Measurements from ENCODE around the gene PLA2G4F. TPM values are rescaled to one million over a fixed set of nuclear protein-coding genes. Genes with fewer than 3 reads are reported as not detected.
A peak's percentile ranks its signal among the peaks of the same experiment; 100 is the strongest.

PLA2G4F gene
- total RNA-seq, 2 donors from 2014 or later, result 1.6 to 2.0 TPM

DNA sequence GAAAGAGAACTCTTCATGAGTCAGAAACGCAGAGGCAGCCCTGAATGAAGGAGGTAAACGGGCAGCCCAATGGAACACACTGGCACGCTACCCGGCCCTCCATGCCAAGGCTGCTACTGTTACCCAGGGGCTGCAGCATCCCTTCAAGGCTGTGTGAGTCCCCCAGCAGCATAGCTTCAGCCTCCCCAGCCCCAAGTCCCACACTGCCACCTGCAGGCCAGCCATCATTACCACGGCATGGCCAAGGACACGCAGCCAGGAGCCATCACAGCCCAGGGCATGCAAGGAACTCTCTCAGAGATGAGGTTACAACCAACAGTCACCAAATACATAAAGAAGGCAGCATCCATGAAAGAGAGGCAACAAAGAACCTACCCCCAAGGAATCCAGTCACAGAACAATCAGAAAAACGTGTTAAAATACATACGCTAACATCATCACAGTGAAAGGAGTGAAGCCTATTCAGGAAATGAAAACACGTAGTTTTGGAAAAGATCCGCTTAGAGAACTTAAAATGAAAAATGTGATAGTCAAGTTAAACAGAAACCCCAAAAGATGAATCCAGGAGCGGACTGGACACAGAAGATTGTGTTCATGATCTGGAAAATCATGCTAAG, 22.4 kb downstream of the PLA2G4F start:
- TF ChIP-seq, protein P1, sequence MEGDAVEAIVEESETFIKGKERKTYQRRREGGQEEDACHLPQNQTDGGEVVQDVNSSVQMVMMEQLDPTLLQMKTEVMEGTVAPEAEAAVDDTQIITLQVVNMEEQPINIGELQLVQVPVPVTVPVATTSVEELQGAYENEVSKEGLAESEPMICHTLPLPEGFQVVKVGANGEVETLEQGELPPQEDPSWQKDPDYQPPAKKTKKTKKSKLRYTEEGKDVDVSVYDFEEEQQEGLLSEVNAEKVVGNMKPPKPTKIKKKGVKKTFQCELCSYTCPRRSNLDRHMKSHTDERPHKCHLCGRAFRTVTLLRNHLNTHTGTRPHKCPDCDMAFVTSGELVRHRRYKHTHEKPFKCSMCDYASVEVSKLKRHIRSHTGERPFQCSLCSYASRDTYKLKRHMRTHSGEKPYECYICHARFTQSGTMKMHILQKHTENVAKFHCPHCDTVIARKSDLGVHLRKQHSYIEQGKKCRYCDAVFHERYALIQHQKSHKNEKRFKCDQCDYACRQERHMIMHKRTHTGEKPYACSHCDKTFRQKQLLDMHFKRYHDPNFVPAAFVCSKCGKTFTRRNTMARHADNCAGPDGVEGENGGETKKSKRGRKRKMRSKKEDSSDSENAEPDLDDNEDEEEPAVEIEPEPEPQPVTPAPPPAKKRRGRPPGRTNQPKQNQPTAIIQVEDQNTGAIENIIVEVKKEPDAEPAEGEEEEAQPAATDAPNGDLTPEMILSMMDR (IDR thresholded peaks at IDR 0.05), result peak; percentile 41 to 63 (median 54)
- no peak for TF ChIP-seq POLR2A (IDR thresholded peaks at IDR 0.05)
- Histone ChIP-seq H3K4me1 (no peaks in the 10 kb centered on the region), H3K9me3 (no peaks in the 10 kb centered on the region), H3K27me3 (no peaks in the 10 kb centered on the region), H3K27ac (no peak overlapping the region), H3K4me3 (no peak overlapping the region), H3K36me3 (replicated peaks in 1 of 2; ENCODE audit: insufficient read depth in 1 of 2, low read depth in 2 of 2) (no peaks in the 10 kb centered on the region)
- DNase-seq (peak; percentile 56 to 64 (median 60)), ATAC-seq (peak; percentile 79)
- WGBS, 2 donors, result 47 to 50% methylated on average over 11 of the region's 11 CpGs
- intact Hi-C loops (cut with DNase I), result no loop called here

DNA sequence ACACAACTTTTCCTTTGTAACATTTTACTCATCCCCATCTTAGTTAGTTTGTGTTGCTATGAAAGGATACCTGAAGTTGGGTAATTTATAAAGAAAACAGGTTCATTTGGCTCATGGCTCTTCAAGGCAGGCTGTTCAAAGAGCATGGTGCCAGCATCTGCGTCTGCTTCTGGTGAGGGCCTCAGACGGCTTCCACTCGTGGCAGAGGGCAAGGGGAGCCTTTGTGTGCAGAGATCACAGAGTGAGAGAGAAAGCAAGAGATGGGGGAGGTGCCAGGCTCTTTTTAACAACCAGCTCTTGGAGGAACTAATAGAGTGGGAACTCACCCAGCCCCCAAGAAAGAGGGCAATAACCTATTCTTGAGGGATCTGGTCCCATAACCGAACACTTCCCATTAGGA, 23.1 kb downstream of the PLA2G4F start:
- intact Hi-C loops (cut with DNase I), result no loop called here
- 90 to 91% methylated on average over 4 of the region's 4 CpGs for WGBS, 2 donors
- Histone ChIP-seq H3K27me3 (no peaks in the 10 kb centered on the region), H3K4me1 (no peaks in the 10 kb centered on the region), H3K9me3 (no peaks in the 10 kb centered on the region), H3K27ac (no peak overlapping the region), H3K36me3 (replicated peaks in 1 of 2; ENCODE audit: insufficient read depth in 1 of 2, low read depth in 2 of 2) (no peaks in the 10 kb centered on the region), H3K4me3 (no peak overlapping the region)
- TF ChIP-seq, protein P1 (IDR thresholded peaks at IDR 0.05), result no peak
- no peak for TF ChIP-seq POLR2A (IDR thresholded peaks at IDR 0.05)
- ATAC-seq (no peak), DNase-seq (no peak)

- no peak for ATAC-seq
- WGBS, 2 donors, result 63 to 76% methylated on average over 8 to 9 of the region's 9 CpGs
- Histone ChIP-seq H3K36me3 (replicated peaks in 1 of 2; ENCODE audit: insufficient read depth in 1 of 2, low read depth in 2 of 2) (no peaks in the 10 kb centered on the region), H3K4me3 (no peak overlapping the region), H3K27me3 (no peaks in the 10 kb centered on the region), H3K4me1 (no peaks in the 10 kb centered on the region), H3K9me3 (no peaks in the 10 kb centered on the region), H3K27ac (no peak overlapping the region)
- DNase-seq, result peak in 2 of 4 donors; percentile 16 to 36
- no peak for TF ChIP-seq POLR2A (IDR thresholded peaks at IDR 0.05)
- TF ChIP-seq, protein P1 (IDR thresholded peaks at IDR 0.05), result no peak
- intact Hi-C loops (cut with DNase I), result no loop called here
Observed at GRCh38 chr15:42131826-42132806, 24.3 kb downstream of the PLA2G4F start.

DNA sequence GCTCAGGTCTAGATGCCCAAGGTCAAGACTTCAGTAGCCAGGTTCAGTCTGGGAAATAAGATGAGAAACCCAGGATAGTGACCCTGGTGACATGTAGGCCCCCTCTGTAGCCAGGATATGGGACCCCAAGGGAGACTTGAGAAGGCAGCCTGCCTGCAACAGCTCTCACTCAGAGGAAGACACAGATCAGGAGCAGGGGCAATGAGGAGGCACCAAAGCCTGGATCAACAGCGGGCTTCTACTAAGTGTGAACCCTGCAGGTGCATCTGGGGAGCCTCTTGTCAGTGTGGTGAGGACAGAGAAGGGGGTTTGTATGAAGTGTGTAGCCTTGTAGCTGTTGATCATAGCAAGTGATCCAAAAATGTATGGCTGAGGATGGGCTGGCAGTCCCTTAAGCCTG, 25.4 kb downstream of the PLA2G4F start:
- TF ChIP-seq POLR2A (IDR thresholded peaks at IDR 0.05), result no peak
- TF ChIP-seq, protein P1 (IDR thresholded peaks at IDR 0.05), result no peak
- no peaks in the 10 kb centered on the region for H3K36me3 ChIP-seq (replicated peaks in 1 of 2; ENCODE audit: insufficient read depth in 1 of 2, low read depth in 2 of 2)
- DNase-seq (no peak), ATAC-seq (no peak)
- H3K4me1 ChIP-seq, result no peaks in the 10 kb centered on the region
- WGBS, 2 donors, result 88% methylated on average over 1 of the region's 1 CpG
- H3K4me3 ChIP-seq, result no peak overlapping the region
- no peaks in the 10 kb centered on the region for H3K27me3 ChIP-seq
- intact Hi-C loops (cut with DNase I), result no loop called here
- no peaks in the 10 kb centered on the region for H3K9me3 ChIP-seq
- H3K27ac ChIP-seq, result no peak overlapping the region

All from body of pancreas (tissue), 4 donors.